HG03097 (cell line): ENCODE data around the gene AGAP2.
"Not testable (repeated sequence)": the region's sequence is repeated elsewhere in the genome, so short reads cannot be mapped to it uniquely, and the experiment has no call there.

Source experiments
- ATAC-seq: cut with Tn5 transposase; IDR thresholded peaks from one replicate; pipeline ENCODE4 v1.9.1; 2021; ENCODE audit not compliant: unreplicated experiment, low FRiP score

Gene AGAP2

DNA sequence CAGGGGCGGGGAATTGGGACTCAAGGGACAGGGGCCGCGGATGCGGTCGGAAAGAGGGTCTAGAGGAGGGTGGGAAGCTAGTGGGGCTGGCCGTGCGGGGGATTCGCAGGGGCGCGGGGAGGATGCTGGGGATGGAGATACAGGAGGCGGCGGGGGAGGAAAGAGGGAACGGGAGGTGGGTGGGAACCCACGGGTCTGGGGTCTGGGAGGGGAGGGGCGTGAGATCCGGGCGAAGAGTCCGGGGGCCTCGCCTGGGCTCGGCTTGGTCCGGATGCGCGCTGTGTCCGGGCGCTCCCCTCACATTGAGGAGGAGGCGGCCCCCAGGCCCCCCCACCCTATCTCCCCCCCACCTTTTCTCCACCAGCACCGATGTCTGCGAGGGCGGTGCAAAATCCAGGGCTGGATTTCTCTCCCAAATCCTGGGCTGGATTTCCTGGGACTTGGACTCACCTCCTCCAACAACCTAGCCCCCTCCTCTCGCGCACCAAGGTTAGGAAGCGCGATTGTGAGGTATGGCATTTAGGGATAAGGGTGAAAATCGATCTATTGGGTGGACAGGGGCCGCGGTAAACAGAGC is at the start of gene AGAP2:
AGAP2 (minus strand) TSS at position 82 of the 577 bp plus-strand sequence. CDS start 496 bp downstream, outside the sequence.
- no peak for ATAC-seq

DNA sequence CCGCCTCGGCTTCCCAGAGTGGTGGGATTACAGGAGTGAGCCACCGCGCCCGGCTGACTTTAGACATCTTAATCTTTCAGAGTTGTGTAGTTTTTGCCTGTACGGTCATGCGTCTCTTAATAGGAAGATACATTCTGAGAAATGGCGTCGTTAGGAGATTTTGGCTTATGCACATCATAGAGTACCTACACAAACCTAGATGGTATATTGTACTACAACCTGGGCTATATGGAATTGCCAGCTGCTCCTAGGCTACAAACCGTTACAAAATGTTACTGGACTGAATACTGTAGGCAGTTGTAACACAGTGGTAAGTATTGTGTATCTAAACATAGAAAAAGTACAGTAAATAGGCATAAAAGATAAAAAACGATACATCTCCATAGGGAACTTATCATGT is 45.3 kb upstream of the AGAP2 start:
- no peak for ATAC-seq

DNA sequence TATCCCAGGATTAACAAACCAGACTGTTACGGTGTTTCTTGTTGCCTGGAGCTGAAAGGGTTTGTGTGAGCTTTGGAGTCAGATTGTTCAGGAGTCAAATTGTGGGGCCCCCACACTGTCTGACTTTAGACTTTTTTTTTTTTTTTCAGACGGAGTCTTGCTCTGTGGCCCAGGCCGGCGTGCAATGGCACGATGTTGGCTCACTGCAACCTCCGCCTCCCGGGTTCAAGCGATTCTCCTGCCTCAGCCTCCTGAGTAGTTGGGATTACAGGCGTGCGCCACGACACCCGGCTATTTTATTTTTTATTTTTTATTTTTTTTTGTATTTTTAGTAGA is 44.9 kb upstream of the AGAP2 start:
- no peak for ATAC-seq

DNA sequence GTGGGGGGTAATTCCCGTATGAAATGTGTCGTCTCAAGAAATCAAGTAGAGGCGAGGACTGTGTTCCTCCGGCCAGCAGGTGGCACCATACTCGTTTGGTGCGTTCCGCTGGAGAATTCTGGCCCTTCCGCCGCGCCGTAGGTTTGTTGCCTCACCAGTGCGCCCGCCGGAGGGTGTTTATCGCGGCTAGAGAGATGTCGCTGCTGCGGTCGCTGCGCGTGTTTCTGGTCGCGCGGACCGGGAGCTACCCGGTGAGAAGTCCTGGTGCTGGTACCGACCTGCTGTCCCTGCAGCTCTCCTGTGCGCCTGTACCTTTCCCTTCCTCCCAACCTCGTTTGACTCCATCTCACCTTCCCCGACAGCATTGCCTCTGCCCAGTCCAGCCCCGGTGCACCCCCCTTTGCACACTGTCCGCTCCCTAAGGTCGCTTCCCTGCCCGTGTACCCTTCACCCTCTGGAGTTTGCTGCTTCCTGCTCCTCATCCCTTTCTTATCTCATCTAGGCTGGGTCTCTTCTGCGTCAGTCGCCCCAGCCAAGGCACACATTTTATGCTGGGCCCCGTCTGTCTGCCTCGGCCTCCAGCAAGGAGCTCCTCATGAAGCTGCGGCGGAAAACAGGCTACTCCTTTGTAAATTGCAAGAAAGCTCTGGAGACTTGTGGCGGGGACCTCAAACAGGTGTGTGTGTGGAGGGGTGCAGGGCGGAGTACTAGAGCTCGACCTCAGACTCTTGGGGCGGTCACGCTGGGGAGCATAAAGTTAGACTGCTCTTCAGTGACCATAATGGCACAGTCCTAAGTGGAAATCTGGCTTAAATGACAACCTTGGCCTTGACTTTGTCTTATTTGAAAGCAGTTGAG is 44.3 kb upstream of the AGAP2 start, which contains the start of gene TSFM:
TSFM (plus strand) TSS at position 180 of the 858 bp plus-strand sequence; CDS start at position 195, 15 bp downstream.
- peak; percentile 77 for ATAC-seq

DNA sequence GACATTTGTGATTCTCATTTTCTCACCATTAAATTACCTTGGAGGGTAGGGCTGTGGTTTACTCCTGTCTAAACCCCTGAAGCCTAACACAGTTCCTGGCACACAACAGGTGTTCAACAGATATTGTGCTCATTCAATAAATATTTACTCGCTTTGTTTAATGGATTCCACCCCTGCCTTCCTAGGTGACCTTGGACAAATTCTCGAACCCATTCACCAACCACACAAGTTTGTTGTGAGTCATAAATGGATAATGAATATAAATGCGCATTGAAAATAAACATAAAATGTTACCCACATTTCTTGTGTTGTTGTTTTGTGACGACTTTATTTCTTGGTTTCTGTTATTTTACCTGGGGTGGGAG is 43.7 kb upstream of the AGAP2 start:
- peak; percentile 1 for ATAC-seq

DNA sequence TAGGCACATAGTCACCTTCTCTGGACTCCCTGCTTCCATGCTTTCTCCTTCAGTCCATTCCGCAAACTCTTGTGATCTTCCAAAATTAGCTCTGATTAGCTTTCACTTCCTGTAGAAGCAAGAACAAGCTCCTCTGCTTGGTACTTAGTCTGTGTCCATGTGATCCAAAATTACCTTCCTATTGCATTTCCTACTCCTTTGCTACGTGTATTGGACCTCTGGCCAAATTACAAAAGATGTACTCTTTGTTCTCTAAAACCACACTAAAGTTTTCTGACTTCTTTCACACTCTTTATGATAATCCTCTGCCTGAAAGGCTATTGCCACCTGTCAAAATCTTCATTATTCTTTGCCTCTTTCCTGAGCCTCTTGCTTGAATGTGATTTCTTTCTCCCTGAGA is 43.3 kb upstream of the AGAP2 start:
- ATAC-seq = no peak

DNA sequence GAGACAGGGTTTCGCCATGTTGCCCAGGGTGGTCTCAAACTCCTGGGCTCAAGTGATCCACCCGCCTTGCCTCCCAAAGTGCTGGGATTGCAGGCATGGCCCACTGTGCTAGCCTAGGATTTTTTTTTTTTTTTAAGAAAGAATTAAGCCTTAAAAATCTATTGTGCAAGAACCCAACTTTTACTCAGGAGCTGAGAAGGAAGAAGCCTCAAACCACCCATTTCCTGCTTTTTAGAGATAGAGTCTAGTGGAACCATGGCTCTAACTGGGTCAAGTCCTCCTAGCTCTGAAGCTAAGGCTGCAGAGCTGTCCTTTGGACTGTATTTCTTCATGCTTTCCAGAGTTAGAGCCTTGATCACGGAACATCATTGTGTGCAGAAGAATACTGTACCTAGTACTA is 42.7 kb upstream of the AGAP2 start:
- no peak for ATAC-seq

DNA sequence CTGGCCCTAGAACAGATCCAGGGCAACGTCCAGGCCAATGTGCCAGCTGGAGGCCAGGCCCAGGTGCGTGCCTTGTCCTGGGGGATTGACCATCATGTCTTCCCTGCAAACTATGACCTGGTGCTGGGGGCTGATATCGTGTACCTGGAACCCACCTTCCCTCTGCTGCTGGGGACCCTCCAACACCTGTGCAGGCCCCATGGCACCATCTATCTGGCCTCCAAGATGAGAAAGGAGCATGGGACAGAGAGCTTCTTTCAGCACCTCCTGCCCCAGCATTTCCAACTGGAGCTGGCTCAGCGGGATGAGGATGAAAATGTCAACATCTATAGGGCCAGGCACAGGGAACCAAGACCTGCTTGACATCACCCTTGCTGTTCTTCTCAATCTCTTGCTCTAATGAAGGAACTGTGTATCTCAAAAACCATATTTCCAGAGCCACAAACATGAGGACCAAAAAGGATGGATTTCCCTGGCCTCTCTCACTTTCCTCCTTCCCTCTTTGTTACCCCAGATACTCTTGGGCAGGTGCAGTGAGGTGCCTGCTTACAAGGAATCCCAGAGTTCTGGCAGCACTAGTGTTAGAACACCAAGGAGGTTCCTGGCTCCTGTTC is 41.8 kb upstream of the AGAP2 start:
- no peak for ATAC-seq

DNA sequence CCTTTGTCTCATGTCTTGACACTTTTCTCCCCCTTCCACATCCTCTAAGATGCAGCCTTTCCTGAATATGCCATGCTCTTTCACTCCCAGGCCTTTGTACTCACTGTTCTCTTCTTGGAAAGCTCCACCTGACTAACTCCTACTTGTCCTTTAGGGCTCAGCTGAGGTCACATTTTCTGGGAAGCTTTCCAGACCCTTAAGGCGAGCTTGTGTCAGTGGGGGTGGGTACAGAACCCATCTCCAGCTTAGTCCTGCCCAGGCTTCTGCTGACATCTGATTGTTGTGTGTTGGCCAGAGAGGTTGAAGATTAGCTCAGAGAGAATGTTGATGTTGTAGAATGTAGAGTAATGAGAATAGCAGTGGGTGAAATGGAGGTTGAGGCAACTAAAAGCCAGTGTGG is 41.2 kb upstream of the AGAP2 start:
- no peak for ATAC-seq

DNA sequence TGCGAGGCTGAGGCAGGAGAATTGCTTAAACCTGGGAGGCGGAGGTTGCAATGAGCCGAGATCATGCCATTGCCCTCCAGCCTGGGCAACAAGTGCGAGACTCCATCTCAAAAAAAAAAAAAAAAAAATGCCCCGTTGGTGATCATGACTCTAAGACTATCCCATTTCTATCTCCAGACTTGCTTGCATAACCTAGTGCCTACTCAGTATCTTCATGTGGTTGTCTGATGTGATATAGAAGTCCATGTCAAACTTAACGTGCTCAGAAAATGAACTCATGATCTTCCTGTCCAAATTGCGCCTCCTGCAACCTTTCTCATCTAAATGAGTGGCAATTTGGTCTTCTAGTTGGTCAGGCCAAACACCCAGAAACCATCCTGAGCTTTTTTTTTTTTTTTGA is 39.4 kb upstream of the AGAP2 start:
- ATAC-seq = no peak

DNA sequence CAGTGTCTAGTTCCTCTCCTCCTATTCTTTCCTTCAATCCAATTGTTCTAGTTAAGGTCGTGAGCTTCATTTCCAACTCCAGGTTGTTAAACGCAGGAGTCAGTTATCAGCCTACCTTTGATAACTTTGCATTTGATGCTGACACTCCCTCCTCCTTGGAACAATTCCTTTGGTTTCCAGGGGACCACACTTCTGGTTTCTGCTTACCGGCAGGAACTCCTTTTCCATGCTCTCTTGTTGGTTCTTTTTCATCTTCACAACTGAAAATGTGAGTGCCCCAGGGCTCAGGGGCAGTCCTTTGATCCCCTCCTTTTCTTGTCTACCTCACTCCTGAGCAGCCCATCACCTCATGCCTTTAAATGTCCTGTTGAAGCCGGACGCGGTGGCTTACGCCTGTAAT is 38.8 kb upstream of the AGAP2 start:
- ATAC-seq = no peak

DNA sequence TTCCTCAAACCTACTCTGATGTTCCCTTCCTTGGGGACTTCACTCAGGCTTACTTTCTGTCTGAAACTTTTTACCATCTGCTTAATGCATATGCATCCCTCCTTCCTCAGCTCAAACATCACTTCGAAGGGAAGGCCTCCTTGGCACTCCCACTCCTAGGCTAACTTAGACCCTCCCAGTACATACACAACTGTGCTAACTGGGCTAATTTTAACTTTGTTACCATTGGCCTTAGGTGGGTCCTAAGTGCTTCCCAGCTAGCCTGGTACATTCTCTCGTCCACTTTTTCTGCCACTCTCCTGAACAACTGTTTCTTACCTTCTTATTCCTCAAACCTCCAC is 37.7 kb upstream of the AGAP2 start:
- ATAC-seq = no peak

DNA sequence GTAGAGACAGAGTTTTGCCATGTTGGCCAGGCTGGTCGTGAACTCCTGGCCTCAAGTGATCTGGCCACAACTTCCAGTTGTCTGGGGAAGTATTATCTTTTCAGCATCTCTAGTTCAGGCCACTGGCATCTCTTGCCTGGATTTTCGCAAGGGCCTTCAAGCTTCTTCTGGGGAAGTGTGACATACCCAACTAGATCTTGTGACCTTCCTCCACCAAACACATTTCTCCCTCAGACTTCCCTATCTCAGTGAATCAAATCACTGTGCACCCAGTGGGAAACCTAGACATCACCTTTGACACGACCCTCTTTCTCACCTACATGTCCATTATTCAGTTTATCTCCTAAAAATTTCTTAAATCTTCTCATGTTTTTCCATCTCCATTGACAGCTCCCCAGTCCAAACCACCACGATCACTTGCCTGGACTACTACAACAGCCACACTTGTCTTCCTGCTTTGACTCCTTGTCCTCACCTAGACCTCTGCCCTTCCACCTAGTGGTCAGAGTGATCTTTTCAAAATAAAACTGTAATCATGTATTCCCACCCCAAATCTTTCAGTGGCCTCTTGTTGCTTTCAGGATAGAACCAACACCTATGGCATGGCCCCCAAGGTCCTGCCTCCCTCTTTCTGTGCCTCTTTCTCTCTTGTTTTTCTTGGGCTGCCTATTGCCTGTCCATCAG is 37.2 kb upstream of the AGAP2 start:
- ATAC-seq = no peak

DNA sequence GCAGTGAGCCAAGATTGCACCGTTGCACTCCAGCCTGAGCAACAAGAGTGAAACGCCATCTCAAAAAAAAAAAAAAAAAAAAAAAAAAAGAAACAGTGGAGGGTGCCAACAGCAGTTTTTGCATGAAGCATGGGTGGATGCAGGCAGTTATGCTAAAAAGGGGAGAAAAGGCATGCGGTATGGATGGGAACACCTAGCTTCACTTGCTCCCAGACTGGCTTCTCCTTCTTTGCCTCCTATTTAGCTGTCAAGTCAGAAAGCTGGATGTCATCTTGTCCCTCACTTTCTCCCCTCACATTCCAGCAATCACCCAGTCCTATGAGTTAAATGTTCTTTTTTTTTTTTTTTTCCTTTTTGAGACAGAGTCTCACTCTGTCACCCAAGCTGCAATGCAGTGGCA is 36.5 kb upstream of the AGAP2 start:
- no peak for ATAC-seq

DNA sequence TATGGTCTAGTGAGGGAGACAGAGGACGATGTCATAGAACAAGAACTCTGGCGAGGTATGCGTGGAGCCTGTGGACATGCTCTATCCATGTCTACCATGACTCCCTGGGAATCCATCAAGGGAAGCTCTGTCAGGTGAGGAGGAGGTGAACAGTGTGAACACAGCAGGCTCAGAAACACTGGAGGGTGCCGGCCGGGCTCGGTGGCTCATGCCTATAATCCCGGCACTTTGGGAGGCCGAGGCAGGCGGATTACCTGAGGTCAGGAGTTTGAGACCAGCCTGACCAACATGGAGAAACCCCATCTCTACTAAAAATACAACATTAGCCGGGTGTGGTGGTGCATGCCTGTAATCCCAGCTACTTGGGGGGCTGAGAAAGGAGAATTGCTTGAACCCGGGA is 36.1 kb upstream of the AGAP2 start:
- ATAC-seq = not testable (repeated sequence)

DNA sequence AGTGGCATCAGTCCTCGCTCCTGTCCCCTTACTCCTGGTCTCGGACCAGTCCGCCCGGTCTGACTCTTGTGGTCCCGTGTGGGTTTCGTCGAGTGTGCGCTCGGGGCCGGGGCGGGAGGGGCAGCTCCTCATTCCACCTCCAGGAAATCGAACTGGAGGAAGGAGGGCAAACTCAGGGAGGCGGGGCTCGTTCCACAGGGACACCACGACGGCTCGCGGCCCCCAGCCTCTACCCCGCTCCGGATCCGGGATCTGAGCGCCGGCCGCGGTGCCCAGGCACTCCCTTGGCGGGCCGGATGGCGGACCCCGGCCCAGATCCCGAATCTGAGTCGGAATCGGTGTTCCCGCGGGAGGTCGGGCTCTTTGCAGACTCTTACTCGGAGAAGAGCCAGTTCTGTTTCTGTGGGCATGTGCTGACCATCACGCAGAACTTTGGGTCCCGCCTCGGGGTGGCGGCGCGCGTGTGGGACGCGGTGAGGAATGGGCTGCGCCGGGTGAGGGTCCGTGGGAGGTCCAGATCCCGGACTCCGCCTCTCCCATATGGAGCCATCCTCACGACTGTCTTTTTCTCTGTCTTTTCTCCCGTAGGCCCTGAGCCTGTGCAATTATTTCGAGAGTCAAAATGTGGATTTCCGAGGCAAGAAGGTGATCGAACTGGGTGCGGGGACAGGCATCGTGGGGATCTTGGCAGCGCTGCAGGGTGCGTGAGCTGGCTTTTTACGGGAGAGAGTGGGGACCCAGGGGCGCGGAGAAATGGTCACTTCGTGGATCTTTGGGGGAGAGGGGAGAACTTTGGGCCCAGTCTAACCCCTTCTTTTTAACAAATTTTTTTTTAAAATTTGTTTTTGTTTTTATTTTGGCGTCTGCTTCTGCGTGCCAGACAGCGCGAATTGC is 34.1 kb upstream of the AGAP2 start, which contains the start of gene EEF1AKMT3:
EEF1AKMT3 (plus strand) TSS at position 186 of the 894 bp plus-strand sequence; CDS start at position 297, 111 bp downstream.
- ATAC-seq = peak; percentile 10

DNA sequence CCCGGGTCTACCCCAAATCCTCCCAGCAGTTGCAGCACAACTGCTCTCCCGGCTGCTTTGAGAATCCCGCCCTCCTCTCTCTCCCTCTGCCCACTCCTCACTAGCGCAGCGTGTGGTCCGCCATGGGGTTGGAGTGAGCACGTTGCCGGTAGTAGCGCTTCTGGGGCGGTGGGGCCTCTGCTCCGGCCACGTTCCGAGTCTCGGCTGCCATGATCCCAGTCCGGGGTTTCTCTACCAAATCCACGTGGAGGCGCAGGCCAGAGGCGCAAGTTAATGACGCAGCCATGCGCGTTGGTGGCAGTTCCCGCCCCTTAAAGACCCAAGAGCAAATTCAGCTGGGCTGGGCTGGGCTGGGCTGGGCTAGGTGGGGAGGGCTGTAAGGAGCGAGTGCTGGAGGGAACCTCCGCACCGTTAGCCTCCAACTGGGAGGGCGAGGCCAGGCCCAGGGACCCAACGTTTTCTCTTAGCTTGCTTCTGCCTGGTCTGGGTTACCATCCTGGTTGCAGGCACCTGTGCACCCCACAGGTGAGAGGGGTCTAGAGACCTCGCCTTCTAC is 33.4 kb upstream of the AGAP2 start, which contains the start of gene METTL1:
METTL1 (minus strand) TSS at position 233 of the 556 bp plus-strand sequence; CDS start at position 211, 22 bp downstream.
- peak; percentile 74 for ATAC-seq

DNA sequence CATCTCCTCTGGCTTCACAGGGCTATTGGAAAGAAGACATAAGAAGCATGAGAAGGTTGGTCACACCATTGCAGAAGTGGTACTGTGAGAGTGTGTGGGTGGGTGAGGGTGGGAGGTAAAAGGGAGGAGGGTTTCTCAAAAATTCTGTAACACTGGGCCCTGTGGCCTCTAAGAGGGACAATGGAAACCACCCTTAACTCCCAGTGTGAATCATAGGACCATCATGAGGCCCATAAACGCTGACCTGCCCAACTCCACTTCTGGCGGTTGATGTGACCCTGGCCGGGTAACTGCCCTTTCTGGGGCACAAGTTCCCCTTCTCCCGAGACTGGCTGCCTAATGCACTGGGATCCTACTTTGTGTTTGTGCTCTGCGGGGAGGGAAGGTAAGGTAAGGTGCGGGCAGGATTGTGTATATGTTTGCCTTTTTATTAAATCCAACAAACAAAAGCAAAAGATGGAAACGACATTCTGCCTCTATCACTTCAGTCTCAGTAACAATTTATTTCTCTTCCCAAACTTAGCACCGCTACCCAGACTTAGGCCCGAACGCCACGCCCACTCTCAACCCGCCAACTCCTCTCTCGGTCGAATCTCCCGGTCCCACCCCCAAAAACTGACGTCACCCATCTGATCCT is 32.8 kb upstream of the AGAP2 start:
- peak; percentile 48 for ATAC-seq

DNA sequence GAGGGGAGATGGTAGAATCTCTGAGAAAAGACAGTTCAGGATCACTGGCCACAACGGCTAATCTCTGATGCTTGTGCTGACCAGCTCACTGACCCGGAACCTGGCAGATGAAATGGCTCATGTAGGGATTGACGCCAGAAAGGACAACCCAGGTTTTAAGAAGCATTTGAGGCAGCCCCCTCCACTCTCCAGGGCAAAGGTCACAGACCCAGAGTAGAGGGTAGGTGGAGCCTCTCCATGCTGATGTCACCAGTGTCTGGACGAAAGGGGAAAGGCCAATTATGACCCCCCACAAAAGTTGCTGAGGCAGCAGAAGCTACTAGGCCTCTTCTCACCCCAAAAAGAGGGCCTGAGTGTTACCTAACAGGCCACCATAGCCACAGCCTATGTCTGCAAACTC is 32.2 kb upstream of the AGAP2 start:
- ATAC-seq = no peak
